Osteocyte (in vitro differentiated cells): Measurements from ENCODE around the gene PTPRK. TPM values are rescaled to one million over a fixed set of nuclear protein-coding genes. Genes with fewer than 3 reads are reported as not detected.

ENCODE experiments used
- DNase-seq: peaks from one replicate; pipeline ENCODE4 v3.0.0; 2021; ENCODE audit warnings: mixed read lengths; ENCODE audit not compliant: unreplicated experiment; ENCODE audit errors: extremely low spot score
- H3K27ac Mint-ChIP-seq: one replicate; pipeline ENCODE4 v1.8.0; 2021; ENCODE audit warnings: mild to moderate bottlenecking, mixed read lengths; ENCODE audit not compliant: unreplicated experiment
- H3K27me3 Mint-ChIP-seq: one replicate; pipeline ENCODE4 v1.8.0; 2021; ENCODE audit warnings: mixed read lengths; ENCODE audit not compliant: unreplicated experiment
- H3K36me3 Mint-ChIP-seq: one replicate; pipeline ENCODE4 v1.8.0; 2021; ENCODE audit warnings: mixed read lengths; ENCODE audit not compliant: unreplicated experiment
- H3K4me1 Mint-ChIP-seq: one replicate; pipeline ENCODE4 v1.8.0; 2021; ENCODE audit warnings: mixed read lengths; ENCODE audit not compliant: unreplicated experiment
- H3K4me3 Mint-ChIP-seq: one replicate; pipeline ENCODE4 v1.8.0; 2021; ENCODE audit warnings: mild to moderate bottlenecking, moderate library complexity, mixed read lengths; ENCODE audit not compliant: unreplicated experiment
- H3K9me3 Mint-ChIP-seq: one replicate; pipeline ENCODE4 v1.8.0; 2021; ENCODE audit warnings: mixed read lengths; ENCODE audit not compliant: unreplicated experiment
- total RNA-seq: library from RNA; stranded (reverse); gene quantifications from 2 replicates; pipeline ENCODE4 v1.2.1, GENCODE V29; 2021
- TF ChIP-seq, protein P1 (sequence below): fragments of 200-600 bp; sonication (generic); IDR thresholded peaks from 2 replicates; pipeline ENCODE4 v1.5.0; 2021; ENCODE audit warnings: antibody characterized with exemption, mild to moderate bottlenecking, moderate library complexity

The PTPRK gene
- total RNA-seq, 1 donor from 2014 or later, result 130 TPM

GRCh38 chr6:128323011-128323410 lies 197.4 kb downstream of the PTPRK start:
- Mint-ChIP-seq H3K4me3 (no peak overlapping the region), H3K4me1 (peaks cover 6% of the 10 kb centered on the region), H3K27me3 (no peaks in the 10 kb centered on the region), H3K9me3 (peaks cover 11% of the 10 kb centered on the region), H3K36me3 (peaks cover 14% of the 10 kb centered on the region), H3K27ac (no peak overlapping the region)
- no peak for DNase-seq
- TF ChIP-seq, protein P1, sequence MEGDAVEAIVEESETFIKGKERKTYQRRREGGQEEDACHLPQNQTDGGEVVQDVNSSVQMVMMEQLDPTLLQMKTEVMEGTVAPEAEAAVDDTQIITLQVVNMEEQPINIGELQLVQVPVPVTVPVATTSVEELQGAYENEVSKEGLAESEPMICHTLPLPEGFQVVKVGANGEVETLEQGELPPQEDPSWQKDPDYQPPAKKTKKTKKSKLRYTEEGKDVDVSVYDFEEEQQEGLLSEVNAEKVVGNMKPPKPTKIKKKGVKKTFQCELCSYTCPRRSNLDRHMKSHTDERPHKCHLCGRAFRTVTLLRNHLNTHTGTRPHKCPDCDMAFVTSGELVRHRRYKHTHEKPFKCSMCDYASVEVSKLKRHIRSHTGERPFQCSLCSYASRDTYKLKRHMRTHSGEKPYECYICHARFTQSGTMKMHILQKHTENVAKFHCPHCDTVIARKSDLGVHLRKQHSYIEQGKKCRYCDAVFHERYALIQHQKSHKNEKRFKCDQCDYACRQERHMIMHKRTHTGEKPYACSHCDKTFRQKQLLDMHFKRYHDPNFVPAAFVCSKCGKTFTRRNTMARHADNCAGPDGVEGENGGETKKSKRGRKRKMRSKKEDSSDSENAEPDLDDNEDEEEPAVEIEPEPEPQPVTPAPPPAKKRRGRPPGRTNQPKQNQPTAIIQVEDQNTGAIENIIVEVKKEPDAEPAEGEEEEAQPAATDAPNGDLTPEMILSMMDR, result no peak

DNA sequence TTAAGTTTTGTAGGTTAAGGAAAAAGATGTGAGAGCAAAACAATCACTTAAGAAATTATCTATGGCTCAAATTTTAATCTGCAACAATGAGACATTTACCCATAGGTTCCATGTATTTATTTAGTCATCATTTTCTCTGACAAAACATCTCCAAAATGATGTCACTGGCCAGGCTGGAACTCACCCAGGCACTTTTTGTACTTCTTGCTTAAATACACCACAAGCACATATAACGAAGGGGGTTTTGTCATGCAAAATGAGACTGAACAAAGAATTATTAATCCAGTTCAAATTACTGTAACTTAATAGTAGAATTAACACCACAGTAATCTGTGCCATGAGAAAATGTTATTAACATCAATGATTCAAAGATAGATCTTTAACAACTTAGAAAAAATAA lies 200.5 kb downstream of the PTPRK start:
- no peak overlapping the region for H3K4me3 Mint-ChIP-seq
- DNase-seq, result no peak
- H3K36me3 Mint-ChIP-seq, result peaks cover 12% of the 10 kb centered on the region
- H3K4me1 Mint-ChIP-seq, result peaks cover 8% of the 10 kb centered on the region
- no peak overlapping the region for H3K27ac Mint-ChIP-seq
- H3K9me3 Mint-ChIP-seq, result peaks cover under 1% of the 10 kb centered on the region
- TF ChIP-seq, protein P1, result no peak
- no peaks in the 10 kb centered on the region for H3K27me3 Mint-ChIP-seq

DNA sequence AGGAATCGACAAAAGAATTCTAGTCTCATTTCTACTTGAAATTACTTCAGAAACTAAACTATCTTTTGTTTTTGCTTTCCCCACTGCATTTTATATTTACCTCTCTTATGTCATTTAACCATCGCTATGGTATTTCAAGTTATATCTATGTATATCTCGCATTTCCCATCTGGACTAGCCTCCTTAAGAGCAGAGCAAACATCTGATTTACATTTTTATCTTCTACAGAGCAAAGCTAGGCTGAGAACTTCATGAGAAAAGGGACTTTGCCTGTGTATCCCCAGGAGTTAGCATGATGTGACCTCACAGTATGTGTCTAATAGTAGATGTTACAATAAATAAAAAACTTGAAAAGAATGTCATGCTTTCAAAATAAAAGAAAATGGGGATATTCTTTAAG lies 201.2 kb downstream of the PTPRK start:
- H3K9me3 Mint-ChIP-seq, result no peaks in the 10 kb centered on the region
- peaks cover 12% of the 10 kb centered on the region for H3K36me3 Mint-ChIP-seq
- DNase-seq, result no peak
- H3K4me1 Mint-ChIP-seq, result peaks cover 8% of the 10 kb centered on the region
- H3K27ac Mint-ChIP-seq, result no peak overlapping the region
- TF ChIP-seq, protein P1, result no peak
- no peak overlapping the region for H3K4me3 Mint-ChIP-seq
- H3K27me3 Mint-ChIP-seq, result no peaks in the 10 kb centered on the region

- H3K4me1 Mint-ChIP-seq, result peaks cover 8% of the 10 kb centered on the region
- no peaks in the 10 kb centered on the region for H3K9me3 Mint-ChIP-seq
- H3K27me3 Mint-ChIP-seq, result no peaks in the 10 kb centered on the region
- H3K27ac Mint-ChIP-seq, result no peak overlapping the region
- H3K36me3 Mint-ChIP-seq, result peaks cover 8% of the 10 kb centered on the region
- TF ChIP-seq, protein P1, result no peak
- no peak overlapping the region for H3K4me3 Mint-ChIP-seq
- DNase-seq, result no peak
These were observed 204.0 kb downstream of the PTPRK start for GRCh38 chr6:128316258-128316929.

DNA sequence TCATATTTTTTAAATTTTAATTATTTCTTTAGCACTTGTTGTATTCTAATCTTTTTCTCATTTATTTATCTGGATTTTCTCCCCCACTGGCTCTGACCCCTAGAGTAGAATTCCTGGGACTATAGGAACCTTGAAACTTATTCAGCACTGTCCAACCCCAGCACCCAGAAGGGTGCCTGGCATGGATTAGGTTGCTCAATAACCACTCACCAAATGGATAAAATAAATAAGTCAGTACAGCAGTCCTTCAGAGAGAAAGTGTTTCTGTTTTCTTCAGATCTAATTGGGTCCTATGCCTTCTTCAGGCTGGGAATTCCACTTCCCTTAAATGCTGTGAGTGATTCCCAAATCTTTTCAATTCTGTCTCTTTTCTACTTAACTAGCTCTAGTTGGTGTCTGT lies 206.2 kb downstream of the PTPRK start:
- Mint-ChIP-seq H3K27ac (no peak overlapping the region), H3K4me3 (no peak overlapping the region), H3K9me3 (no peaks in the 10 kb centered on the region), H3K4me1 (peaks cover 6% of the 10 kb centered on the region), H3K27me3 (no peaks in the 10 kb centered on the region), H3K36me3 (peaks cover 9% of the 10 kb centered on the region)
- DNase-seq, result no peak
- TF ChIP-seq, protein P1, result no peak
